Stimulated activated naive CD4-positive, alpha-beta T cell (primary cell): ENCODE results near the gene ATG13.
"Not testable (repeated sequence)": the region's sequence is repeated elsewhere in the genome, so short reads cannot be mapped to it uniquely, and the experiment has no call there.

Experiments
- DNase-seq, 6 experiments: peaks; one replicate each; lab custom pipeline; 2025; lab: John Stamatoyannopoulos, UW

ATG13 gene

DNA sequence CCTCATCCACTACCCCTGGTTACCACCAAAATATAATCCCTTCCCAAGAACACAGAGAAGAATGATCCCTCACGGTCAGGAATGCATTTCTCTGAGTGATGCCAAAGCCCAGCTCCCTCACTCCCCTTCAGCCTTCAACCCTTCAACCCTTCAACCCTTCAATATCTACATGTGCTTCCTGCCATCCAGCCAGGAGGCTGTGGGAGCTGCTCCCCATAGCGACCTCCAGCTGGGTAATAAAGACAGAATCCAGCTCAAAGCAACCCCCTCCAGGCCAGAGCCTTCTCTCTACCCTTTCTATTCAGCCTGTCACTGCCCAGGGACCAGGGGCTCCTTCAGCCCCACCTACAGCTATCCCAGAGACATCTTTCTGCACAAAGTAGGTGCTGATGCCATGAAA, 80.4 kb downstream of the ATG13 start:
- no peak for DNase-seq

DNA sequence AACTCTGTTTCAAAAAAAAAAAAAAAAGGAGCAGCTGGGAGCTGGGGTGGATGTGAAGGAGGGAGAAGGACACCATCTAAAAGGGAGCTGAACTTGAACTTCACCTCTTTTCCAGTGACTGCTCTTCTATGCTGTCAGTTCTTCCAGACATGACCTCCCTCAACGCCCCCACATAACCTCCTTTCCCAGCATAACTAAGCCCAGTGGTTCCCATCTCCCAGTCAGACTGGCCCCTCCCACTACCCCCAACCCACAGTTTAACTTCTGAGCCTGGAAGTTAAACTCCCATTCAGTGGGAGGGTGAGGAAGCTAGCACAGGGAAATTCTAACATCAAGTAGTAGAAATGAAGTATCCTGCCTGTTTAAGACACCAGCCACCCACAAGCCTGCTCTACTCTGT, 81.2 kb downstream of the ATG13 start:
- DNase-seq = no peak

DNA sequence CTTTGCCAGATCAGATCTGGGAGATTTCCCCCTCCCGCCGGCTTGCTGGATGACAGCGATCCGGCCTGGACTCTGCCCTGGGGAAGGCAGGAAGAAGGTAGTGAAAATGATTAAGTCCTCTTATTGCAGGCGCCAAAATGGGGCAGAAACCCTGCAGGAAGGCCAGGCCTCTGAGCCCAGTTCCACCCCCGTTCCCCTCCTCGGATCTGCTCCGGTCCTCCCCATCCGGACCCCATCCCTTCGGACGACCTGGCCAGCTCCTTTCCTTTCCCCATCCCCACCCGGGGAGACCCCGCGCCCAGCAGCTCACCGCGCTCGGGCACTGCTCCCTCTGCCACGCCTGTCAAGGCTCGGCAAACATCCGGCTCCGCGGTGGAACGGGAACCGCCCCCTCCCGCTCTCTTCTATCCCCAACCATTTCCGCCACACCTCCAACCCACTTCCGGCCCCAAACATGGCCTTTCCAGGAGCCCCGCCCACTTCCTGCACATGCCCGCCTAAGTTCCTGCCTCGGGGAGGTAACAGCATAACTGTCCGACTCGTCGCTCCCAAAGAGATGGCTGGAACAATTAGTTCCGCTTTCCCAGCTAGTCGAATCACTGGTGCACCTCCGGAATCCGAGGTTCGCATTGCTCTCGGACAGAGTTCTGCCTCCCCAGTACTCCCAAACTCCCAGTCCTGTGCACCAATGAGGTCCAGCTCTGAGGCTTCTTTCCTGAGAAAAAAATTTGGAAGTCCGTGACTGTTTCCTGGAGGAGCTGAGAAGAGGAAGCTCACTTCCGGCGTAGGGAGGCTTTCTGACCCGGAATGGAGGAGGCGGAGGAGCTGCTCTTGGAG, 83.1 kb downstream of the ATG13 start, which contains the start of the genes ARHGAP1 and ZNF408:
Gene ARHGAP1 (minus strand): TSS at position 379 of the 837 bp plus-strand sequence. CDS start 4,512 bp downstream, outside the sequence.
Gene ZNF408 (plus strand): TSS at position 791 of the 837 bp plus-strand sequence. CDS start 17 bp downstream, at position 808.
- peak; percentile 96 to 99 (median 98) for DNase-seq

DNA sequence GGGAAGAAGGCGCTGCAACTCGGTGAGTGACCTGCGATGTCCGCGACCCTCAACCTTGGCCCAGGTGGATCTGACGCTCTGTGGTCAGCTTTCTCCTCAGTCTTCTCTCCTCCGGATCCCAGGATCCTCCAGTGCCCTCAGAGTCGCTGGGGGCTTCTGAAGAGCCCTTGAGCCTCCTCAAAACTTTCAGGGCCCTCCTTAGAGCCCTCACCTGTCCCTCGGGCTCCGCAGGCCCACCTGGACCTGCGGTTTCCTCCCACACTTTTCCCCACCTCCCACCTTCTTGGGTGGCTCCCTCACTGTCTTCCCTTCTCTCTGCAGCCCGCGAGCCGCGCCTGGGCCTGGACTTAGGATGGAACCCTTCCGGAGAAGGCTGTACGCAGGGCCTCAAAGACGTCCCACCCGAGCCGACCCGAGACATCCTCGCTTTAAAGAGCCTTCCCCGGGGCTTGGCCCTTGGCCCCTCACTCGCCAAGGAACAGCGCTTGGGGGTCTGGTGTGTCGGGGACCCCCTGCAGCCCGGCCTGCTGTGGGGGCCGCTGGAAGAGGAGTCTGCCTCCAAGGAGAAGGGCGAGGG, 83.8 kb downstream of the ATG13 start:
- no peak for DNase-seq

DNA sequence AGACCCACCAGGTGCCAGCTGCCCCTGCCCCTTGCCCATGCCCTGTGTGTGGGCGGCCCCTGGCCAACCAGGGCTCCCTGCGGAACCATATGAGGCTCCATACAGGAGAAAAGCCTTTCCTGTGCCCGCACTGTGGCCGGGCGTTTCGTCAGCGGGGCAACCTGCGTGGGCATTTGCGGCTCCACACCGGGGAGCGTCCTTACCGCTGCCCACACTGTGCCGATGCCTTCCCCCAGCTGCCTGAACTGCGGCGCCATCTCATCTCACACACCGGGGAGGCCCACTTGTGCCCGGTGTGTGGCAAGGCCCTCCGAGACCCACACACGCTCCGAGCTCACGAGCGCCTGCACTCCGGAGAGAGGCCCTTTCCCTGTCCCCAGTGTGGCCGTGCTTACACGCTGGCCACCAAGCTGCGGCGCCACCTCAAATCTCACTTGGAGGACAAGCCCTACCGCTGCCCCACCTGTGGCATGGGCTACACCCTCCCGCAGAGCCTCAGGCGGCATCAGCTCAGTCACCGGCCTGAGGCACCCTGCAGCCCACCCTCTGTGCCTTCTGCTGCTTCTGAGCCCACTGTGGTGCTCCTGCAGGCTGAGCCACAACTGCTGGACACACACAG, 87.8 kb downstream of the ATG13 start:
- DNase-seq = no peak

DNA sequence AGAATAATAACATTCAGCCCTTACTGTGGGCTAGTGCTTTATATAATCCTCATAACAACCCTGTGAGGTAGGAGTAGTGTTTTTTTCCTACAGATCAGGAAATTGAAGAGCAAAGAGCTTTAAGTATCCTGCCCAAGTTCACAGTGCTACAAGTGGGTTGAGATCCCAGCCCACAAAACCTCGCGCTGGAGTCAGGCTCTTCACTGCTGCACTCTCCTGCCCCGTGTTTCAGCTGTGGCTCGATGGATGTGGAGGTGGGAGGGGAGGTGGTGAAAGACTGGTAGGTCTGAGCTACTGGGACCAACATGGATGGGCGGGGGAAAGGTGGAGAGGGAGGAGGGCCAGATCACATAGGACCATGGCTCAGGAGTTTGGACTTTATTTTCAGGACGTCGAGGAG, 89.5 kb downstream of the ATG13 start:
- no peak for DNase-seq

DNA sequence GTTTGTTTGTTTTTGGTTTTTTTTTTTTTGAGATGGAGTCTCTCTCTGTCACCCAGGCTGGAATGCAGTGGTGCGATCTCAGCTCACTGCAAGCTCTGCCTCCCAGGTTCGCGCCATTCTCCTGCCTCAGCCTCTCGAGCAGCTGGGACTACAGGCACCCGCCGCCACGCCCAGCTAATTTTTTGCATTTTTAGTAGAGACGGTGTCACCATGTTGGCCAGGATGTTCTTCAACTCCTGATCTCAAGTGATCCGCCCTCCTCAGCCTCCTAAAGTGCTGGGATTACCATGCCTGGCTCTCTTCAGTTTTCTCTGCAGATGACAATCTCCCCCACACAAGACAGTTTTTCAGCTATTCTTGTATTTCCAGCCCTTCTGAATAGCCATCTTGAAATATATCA, 92.0 kb downstream of the ATG13 start:
- DNase-seq = not testable (repeated sequence)

DNA sequence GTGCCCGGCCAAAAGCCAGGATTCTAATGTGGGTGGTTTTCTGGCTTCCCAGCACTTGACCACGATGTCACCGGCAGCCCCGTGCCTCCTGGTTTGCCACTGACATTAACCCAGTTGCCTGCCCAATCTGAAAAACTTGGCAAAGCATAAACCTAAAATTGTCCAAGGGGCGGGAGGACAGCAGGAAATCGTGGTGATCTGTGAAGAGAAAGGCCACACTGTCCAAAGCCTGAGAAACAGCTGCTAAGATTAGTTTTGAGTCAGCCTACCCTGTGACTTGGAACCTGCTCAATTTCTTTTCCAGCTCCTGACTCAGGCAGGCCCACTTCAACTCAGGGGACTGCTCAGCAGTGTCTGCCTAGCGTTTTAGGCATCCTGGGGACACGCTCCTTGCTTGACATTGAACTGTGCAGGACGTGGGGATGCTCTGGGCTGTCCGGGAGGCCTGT, 93.5 kb downstream of the ATG13 start:
- DNase-seq = no peak

DNA sequence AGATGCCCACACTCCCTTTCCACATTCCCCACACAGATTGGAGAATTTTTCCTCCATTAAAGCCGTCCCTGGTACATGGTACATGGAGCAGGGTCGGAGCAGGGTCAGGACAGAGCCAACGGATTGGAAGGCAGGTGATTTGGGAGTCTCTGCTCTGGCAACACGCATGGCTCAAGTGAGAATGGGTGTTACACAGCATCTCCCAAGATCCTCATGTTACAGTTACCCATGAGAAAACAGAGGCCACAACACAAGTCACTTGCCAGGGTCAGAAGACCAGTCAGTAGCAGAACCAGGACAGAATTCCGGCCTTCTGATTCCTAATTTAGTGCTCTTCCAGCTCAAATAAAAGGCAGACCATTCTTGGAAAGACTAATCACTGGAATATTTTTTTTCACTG, 94.0 kb downstream of the ATG13 start:
- DNase-seq = no peak

DNA sequence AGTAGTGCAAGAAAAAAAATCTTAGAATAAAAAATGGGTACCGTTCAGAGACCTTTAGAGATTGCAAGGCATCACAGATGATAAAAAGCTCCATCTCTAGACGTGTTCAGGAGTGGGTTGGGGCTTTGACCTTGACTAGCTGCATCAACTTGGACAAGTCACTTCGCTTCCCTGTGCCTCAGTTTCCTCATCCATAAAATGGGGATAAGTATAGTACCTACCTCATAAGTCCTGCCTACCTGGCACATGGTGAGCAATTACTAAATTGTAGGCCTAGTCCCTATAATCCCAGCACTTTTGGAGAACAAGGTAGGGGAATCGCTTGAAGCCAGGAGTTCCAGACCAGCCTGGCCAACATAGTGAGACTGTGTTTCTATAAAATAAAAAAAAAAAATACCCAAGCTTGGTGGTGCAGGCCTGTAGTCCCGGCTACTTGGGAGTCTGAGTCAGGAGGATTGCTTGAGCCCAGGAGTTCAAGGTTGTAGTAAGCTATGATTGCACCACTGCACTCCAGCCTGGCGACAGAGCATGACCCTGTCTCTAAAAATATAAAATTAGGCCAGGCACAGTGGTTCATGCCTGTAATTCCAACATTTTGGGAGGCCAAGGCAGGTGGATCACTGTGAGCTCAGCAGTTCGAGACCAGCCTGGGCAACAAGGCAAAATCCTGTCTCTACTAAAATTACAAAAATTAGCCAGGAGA, 95.7 kb downstream of the ATG13 start:
- DNase-seq = no peak

DNA sequence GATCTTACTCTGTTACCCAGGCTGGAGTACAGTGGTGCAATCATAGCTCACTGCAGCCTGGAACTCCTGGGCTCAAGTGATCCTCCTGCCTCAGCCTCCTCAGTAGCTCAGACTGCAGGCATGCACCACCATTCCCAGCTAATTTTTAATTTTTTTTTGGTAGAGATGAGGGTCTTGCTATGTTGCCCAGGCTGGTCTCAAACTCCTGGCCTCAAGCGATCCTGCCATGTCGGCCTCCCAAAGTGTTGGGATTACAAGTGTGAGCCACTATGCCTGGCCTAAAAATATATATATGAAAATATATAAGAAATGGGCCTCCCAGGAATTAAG, 100.4 kb downstream of the ATG13 start:
- not testable (repeated sequence) for DNase-seq

DNA sequence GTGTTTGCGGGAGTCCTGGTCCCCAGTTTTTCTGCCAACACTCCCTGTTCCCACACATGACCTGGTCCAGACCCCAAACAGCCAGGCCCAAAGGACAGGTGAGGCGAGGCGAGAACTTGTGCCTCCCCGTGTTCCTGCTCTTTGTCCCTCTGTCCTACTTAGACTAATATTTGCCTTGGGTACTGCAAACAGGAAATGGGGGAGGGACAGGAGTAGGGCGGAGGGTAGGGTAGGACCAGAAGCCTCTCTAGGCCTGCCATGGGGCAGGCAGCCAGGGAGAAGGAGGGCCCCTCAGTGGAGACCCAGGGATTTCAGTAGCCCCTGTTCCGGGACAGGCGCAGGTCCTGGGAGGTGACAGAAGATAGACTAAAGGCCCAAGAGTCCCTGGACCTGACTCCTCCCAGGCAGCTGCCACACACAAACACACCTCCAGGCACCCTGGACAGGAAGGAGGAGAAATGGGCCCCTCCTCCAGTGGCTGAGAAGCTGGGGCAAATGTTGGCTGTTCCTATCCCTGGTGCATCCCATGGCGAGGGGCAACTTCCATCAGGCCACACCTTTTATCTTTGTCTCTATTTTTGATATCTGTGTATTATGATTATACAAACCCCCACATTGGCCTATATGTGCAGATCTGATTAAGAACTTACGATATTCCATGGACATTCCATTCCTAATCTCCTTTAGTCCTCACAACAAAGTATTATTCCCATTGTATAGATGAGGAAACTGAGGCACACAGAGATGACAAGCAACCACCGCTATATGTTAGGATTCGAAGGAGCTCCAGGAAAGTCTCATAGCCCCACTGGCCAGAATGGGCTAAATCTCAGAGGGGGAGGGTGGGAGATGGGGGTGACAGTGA, 101.0 kb downstream of the ATG13 start:
- DNase-seq = no peak

DNA sequence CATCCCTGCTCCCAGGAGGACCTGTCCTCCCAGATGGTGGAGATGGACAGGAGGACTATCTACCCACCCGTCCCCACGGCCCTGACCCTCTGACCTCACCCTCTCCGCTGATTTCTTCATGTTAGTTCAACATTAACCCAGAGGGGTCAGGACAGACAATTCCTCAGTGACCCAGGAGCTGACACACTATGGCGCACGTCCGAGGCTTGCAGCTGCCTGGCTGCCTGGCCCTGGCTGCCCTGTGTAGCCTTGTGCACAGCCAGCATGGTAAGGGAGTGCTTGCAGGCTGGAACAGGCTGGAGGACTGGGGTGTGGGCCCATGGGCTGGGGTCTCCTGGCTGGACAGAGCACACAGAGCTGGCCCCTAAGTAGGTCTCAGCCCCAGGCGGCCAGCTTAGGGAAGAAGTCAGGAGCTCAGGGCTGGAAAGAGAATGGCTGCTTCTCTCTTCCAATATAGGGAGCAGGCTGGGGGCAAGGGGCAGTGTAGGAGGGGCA, 101.7 kb downstream of the ATG13 start, which contains the start of gene F2:
Gene F2 (plus strand): TSS at position 166 of the 495 bp plus-strand sequence. CDS start 23 bp downstream, at position 189.
- no peak for DNase-seq

DNA sequence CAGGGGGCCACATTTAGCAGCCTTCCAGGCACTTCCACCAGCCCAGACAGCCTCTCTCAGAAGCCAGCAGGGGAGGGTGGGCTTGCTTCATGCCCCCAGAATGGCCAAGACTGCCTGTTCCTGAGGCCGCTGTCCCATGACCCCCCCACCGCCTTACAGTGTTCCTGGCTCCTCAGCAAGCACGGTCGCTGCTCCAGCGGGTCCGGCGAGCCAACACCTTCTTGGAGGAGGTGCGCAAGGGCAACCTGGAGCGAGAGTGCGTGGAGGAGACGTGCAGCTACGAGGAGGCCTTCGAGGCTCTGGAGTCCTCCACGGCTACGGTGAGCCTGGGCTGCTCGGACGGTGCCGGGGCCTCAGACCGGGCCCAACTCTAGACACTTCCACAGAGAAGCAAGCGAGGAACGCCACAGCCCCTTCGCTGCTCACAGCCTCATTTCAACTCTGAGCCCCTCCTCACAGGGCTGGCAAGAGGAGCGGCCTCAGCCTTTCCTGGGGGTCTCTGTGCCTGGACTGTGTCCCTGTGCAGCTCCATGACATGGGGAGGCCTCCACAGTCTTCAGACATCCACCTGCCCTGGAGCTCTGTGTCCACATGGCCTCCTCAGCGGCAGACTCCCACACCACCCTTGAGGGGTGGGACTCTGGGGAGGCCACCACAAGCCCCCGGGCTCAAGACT, 102.3 kb downstream of the ATG13 start:
- no peak for DNase-seq

DNA sequence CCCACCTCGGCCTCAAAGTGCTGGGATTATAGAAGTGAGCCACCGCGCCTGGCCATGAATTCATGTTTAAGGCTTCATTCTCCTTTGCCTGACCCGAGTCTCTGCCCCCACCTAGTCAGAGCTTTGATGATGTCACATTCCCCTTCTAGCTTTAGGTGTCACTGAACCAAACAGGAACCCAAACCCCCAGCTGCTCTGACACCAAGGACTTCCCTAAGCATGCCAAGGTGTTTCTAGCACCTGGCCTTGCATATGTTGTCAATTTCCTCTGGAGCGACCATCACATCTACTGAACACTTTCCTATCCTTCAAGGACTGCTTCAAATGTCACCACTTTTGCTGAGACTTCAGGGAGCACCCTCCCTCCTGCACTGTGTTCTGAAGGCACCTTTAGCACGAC, 103.9 kb downstream of the ATG13 start:
- no peak for DNase-seq

DNA sequence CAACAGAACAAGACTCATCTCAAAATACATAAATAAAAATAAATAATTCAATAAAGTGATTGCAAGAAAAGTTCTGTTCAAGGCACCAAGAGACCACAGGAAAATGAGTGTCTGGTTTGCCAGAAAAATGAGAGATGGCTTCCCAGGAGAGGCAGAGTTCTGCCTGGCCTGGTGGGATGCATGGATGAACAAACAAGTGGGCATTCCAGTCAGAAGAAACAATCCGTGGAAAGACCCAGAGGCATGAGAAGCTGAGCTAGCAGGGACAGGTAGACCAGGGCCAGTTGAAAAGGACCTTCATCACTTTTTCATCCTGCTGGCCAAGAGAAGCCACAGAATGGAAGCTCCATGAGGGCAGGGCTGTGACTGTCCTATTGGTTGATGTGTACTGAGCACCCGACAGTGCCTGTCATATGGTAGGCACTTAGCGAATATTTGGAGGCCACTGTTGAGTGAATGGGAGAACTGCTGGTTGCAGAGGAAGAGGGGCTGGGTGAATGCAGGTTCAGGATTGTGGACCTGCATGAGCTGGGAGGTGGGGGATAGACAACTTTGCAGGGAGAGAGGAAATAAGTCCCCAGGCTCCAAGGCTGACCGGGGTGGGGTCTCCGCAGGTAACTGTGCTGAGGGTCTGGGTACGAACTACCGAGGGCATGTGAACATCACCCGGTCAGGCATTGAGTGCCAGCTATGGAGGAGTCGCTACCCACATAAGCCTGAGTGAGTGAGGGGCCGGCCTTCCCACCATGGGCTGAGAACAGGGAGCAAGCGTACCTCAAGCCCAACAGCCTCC, 105.4 kb downstream of the ATG13 start:
- no peak for DNase-seq

DNA sequence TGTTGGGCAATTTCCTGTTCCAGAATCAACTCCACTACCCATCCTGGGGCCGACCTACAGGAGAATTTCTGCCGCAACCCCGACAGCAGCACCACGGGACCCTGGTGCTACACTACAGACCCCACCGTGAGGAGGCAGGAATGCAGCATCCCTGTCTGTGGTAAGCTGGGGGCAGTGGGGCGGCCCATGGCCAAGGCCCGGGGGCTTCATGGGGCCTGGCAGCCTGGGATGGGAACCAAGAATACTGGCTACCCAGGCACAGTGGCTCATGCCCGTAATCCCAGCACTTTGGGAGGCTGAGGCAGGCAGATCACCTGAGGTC, 106.0 kb downstream of the ATG13 start:
- no peak for DNase-seq

DNA sequence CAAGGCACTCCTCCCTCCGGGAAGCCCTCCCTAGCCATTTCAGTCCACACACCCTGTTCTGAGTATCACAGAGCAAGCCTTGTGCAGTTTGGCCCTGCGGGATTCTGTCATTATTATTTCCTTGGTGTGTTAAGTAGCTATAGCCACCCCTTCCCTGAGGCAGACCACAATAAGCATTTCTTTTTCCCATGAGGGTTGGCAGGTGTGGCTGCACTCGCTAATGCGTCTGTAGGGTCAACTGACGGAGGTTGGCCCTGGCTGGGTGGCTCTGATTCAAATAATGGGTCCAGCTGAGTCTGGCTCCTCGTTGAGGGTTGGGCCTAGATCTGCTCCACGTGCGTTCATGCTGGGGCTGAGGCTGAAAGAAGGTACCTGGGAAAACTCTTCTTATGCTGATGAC, 106.7 kb downstream of the ATG13 start:
- DNase-seq = no peak
